A549 treated with dexamethasone at 1 μM for 4 hours (cell line): Measurements from ENCODE around the gene SMAD6. TPM values are rescaled to one million over a fixed set of nuclear protein-coding genes. Genes with fewer than 3 reads are reported as not detected.

ENCODE experiments used
- total RNA-seq: library from RNA; stranded (reverse); fragments of 200-300 nt; extraction: Qiagen RNA extraction; gene quantifications from 5 replicates; pipeline ENCODE4 v1.2.3, GENCODE V29; 2022

The SMAD6 gene
- total RNA-seq, result 23.0 to 36.8 TPM (median 31.8 TPM) in 5 replicates

GRCh38 chr15:66702035-66702786, at the start of gene SMAD6:
Gene SMAD6, plus strand, starts transcription at chr15:66702236. Its CDS starts 1,023 bp downstream, at chr15:66703259.

Other genes with a start within 250 kb of the SMAD6 start
- 42.6 to 53.2 TPM (median 43.7 TPM) in 5 replicates for gene SNAPC5, start 204.5 kb upstream of the SMAD6 start, total RNA-seq
- 5,382 to 5,921 TPM (median 5,526 TPM) in 5 replicates for gene RPL4, start 197.4 kb upstream of the SMAD6 start, total RNA-seq
- gene ZWILCH, start 196.9 kb upstream of the SMAD6 start, total RNA-seq, result 31.4 to 40.0 TPM (median 34.2 TPM) in 5 replicates
- not detected in 5 replicates for gene LCTL, start 136.2 kb upstream of the SMAD6 start, total RNA-seq